ENCODE data around the gene SFT2D3.
A peak's percentile ranks its signal among the peaks of the same experiment; 100 is the strongest.

Gene SFT2D3

GRCh38 chr2:127685410-127686080 is 15.8 kb upstream of the SFT2D3 start:
- Histone ChIP-seq H3K27me3 (ENCODE audit: insufficient read depth, low read length) (no peaks in the 10 kb centered on the region), H3K9ac (ENCODE audit: low read depth, low read length) (no peak overlapping the region), H3K9me3 (ENCODE audit: insufficient read depth, low read depth, low read length) (peaks cover 18% of the 10 kb centered on the region), H3K4me1 (ENCODE audit: insufficient read depth, low read length) (no peaks in the 10 kb centered on the region), H3K4me3 (ENCODE audit: low read length) (no peak overlapping the region), H3K36me3 (ENCODE audit: insufficient read depth, low read length) (no peaks in the 10 kb centered on the region), H3K27ac (ENCODE audit: low read depth, low read length) (no peak overlapping the region)
- 83% methylated on average over 8 of the region's 8 CpGs for WGBS

- Histone ChIP-seq H3K9me3 (ENCODE audit: insufficient read depth, low read depth, low read length) (peaks cover 31% of the 10 kb centered on the region), H3K4me1 (ENCODE audit: insufficient read depth, low read length) (no peaks in the 10 kb centered on the region), H3K4me3 (ENCODE audit: low read length) (no peak overlapping the region), H3K36me3 (ENCODE audit: insufficient read depth, low read length) (no peaks in the 10 kb centered on the region), H3K9ac (ENCODE audit: low read depth, low read length) (no peak overlapping the region), H3K27ac (ENCODE audit: low read depth, low read length) (no peak overlapping the region), H3K27me3 (ENCODE audit: insufficient read depth, low read length) (no peaks in the 10 kb centered on the region)
- WGBS = 86% methylated on average over 1 of the region's 1 CpG
Measured at GRCh38 chr2:127688405-127688804, 12.9 kb upstream of the SFT2D3 start.

GRCh38 chr2:127690696-127691095 is 10.6 kb upstream of the SFT2D3 start:
- 71% methylated on average over 2 of the region's 2 CpGs for WGBS
- no peaks in the 10 kb centered on the region for H3K4me1 ChIP-seq (ENCODE audit: insufficient read depth, low read length)
- no peak overlapping the region for H3K4me3 ChIP-seq (ENCODE audit: low read length)
- no peak overlapping the region for H3K27ac ChIP-seq (ENCODE audit: low read depth, low read length)
- peaks cover 31% of the 10 kb centered on the region for H3K9me3 ChIP-seq (ENCODE audit: insufficient read depth, low read depth, low read length)
- H3K9ac ChIP-seq (ENCODE audit: low read depth, low read length) = no peak overlapping the region
- H3K27me3 ChIP-seq (ENCODE audit: insufficient read depth, low read length) = peaks cover 3% of the 10 kb centered on the region; the same call in 1 of the 2 replicates
- no peaks in the 10 kb centered on the region for H3K36me3 ChIP-seq (ENCODE audit: insufficient read depth, low read length)

GRCh38 chr2:127694986-127695385 is 6.3 kb upstream of the SFT2D3 start:
- no peaks in the 10 kb centered on the region for H3K36me3 ChIP-seq (ENCODE audit: insufficient read depth, low read length)
- H3K9ac ChIP-seq (ENCODE audit: low read depth, low read length) = no peak overlapping the region
- peaks cover 3% of the 10 kb centered on the region; the same call in 1 of the 2 replicates for H3K27me3 ChIP-seq (ENCODE audit: insufficient read depth, low read length)
- H3K9me3 ChIP-seq (ENCODE audit: insufficient read depth, low read depth, low read length) = peaks cover 19% of the 10 kb centered on the region
- peaks cover under 1% of the 10 kb centered on the region; the same call in 1 of the 2 replicates for H3K4me1 ChIP-seq (ENCODE audit: insufficient read depth, low read length)
- WGBS = 97% methylated on average over 9 of the region's 9 CpGs
- no peak overlapping the region for H3K4me3 ChIP-seq (ENCODE audit: low read length)
- no peak overlapping the region for H3K27ac ChIP-seq (ENCODE audit: low read depth, low read length)

- peaks cover 8% of the 10 kb centered on the region for H3K4me1 ChIP-seq (ENCODE audit: insufficient read depth, low read length)
- H3K27me3 ChIP-seq (ENCODE audit: insufficient read depth, low read length) = peaks cover 3% of the 10 kb centered on the region; the same call in 1 of the 2 replicates
- no peak overlapping the region for H3K27ac ChIP-seq (ENCODE audit: low read depth, low read length)
- H3K9ac ChIP-seq (ENCODE audit: low read depth, low read length) = no peak overlapping the region
- WGBS = 92% methylated on average over 52 of the region's 52 CpGs
- H3K36me3 ChIP-seq (ENCODE audit: insufficient read depth, low read length) = no peaks in the 10 kb centered on the region
- H3K9me3 ChIP-seq (ENCODE audit: insufficient read depth, low read depth, low read length) = peaks cover 11% of the 10 kb centered on the region
- H3K4me3 ChIP-seq (ENCODE audit: low read length) = no peak overlapping the region
Measured at GRCh38 chr2:127695491-127696472, 5.5 kb upstream of the SFT2D3 start.

- no peak overlapping the region for H3K4me3 ChIP-seq (ENCODE audit: low read length)
- peaks cover 3% of the 10 kb centered on the region; the same call in 1 of the 2 replicates for H3K27me3 ChIP-seq (ENCODE audit: insufficient read depth, low read length)
- peaks cover 15% of the 10 kb centered on the region for H3K4me1 ChIP-seq (ENCODE audit: insufficient read depth, low read length)
- no peaks in the 10 kb centered on the region for H3K36me3 ChIP-seq (ENCODE audit: insufficient read depth, low read length)
- no peak overlapping the region for H3K27ac ChIP-seq (ENCODE audit: low read depth, low read length)
- no peaks in the 10 kb centered on the region for H3K9me3 ChIP-seq (ENCODE audit: insufficient read depth, low read depth, low read length)
- WGBS = 94% methylated on average over 21 of the region's 21 CpGs
- no peak overlapping the region for H3K9ac ChIP-seq (ENCODE audit: low read depth, low read length)
Measured at GRCh38 chr2:127697482-127698180, 3.7 kb upstream of the SFT2D3 start.

GRCh38 chr2:127698553-127699355 is 2.5 kb upstream of the SFT2D3 start:
- H3K4me3 ChIP-seq (ENCODE audit: low read length) = no peak overlapping the region
- H3K4me1 ChIP-seq (ENCODE audit: insufficient read depth, low read length) = peaks cover 16% of the 10 kb centered on the region
- peaks cover 3% of the 10 kb centered on the region; the same call in 1 of the 2 replicates for H3K27me3 ChIP-seq (ENCODE audit: insufficient read depth, low read length)
- no peaks in the 10 kb centered on the region for H3K9me3 ChIP-seq (ENCODE audit: insufficient read depth, low read depth, low read length)
- H3K36me3 ChIP-seq (ENCODE audit: insufficient read depth, low read length) = no peaks in the 10 kb centered on the region
- no peak overlapping the region for H3K27ac ChIP-seq (ENCODE audit: low read depth, low read length)
- WGBS = 95% methylated on average over 27 of the region's 27 CpGs
- H3K9ac ChIP-seq (ENCODE audit: low read depth, low read length) = no peak overlapping the region

- H3K27me3 ChIP-seq (ENCODE audit: insufficient read depth, low read length) = no peaks in the 10 kb centered on the region
- WGBS = 38% methylated on average over 16 of the region's 17 CpGs
- peaks cover 13% of the 10 kb centered on the region for H3K36me3 ChIP-seq (ENCODE audit: insufficient read depth, low read length)
- H3K4me3 ChIP-seq (ENCODE audit: low read length) = peak overlapping the region; percentile 82
- peaks cover 16% of the 10 kb centered on the region for H3K4me1 ChIP-seq (ENCODE audit: insufficient read depth, low read length)
- H3K27ac ChIP-seq (ENCODE audit: low read depth, low read length) = peak overlapping the region; percentile 95
- no peaks in the 10 kb centered on the region for H3K9me3 ChIP-seq (ENCODE audit: insufficient read depth, low read depth, low read length)
- H3K9ac ChIP-seq (ENCODE audit: low read depth, low read length) = peak overlapping the region; percentile 99
Measured at GRCh38 chr2:127700527-127701192, 637 bp upstream of the SFT2D3 start.

GRCh38 chr2:127701651-127702394 is 526 bp downstream of the SFT2D3 start:
- 1% methylated on average over 108 of the region's 108 CpGs for WGBS
- Histone ChIP-seq H3K9ac (ENCODE audit: low read depth, low read length) (peak overlapping the region; percentile 99), H3K27me3 (ENCODE audit: insufficient read depth, low read length) (no peaks in the 10 kb centered on the region), H3K9me3 (ENCODE audit: insufficient read depth, low read depth, low read length) (no peaks in the 10 kb centered on the region), H3K36me3 (ENCODE audit: insufficient read depth, low read length) (peaks cover 25% of the 10 kb centered on the region), H3K4me1 (ENCODE audit: insufficient read depth, low read length) (peaks cover 16% of the 10 kb centered on the region), H3K27ac (ENCODE audit: low read depth, low read length) (peak overlapping the region; percentile 95), H3K4me3 (ENCODE audit: low read length) (peak overlapping the region; percentile 82)

Data from HUES64 (cell line).